Naive thymus-derived CD8-positive, alpha-beta T cell (primary cell): ENCODE results near the gene SCAMP1. TPM values are rescaled to one million over a fixed set of nuclear protein-coding genes. Genes with fewer than 3 reads are reported as not detected.

Experiments used
- ATAC-seq, 2 donors: fragments of 150-1000 bp; cut with Tn5 transposase in 1 of 2; sonication (Bioruptor Pico), chemical (Tn5 transposase) in 1 of 2; 1 replicate in 1 of 2; 2 replicates in 1 of 2; pipeline ENCODE4 v1.10.0; 2021; ENCODE audit warnings: mild to moderate bottlenecking in 2 of 2, moderate library complexity in 2 of 2
- POLR2A ChIA-PET: fragments of 350-600 bp; sonication (Branson Sonifier 250); formaldehyde crosslinking; loops from one replicate; lab custom pipeline; 2021; ENCODE audit warnings: antibody characterized with exemption; lab: Charles Lee
- DNase-seq, 10 donors: peaks; one replicate each; pipeline versions ENCODE4 v3.0.0 to v3.0.0-alpha.2; 2020 to 2022
- H3K27ac Mint-ChIP-seq, 10 donors: one replicate each; pipeline ENCODE4 v1.8.0; 2020 to 2022; ENCODE audit warnings: mild to moderate bottlenecking in 10 of 10, mixed read lengths in 10 of 10, moderate library complexity in 4 of 10, inconsistent platforms in 1 of 10
- H3K27me3 Mint-ChIP-seq, 5 donors: one replicate each; pipeline ENCODE4 v1.8.0; 2021 to 2022; ENCODE audit warnings: mixed read lengths in 5 of 5
- H3K36me3 Mint-ChIP-seq, 3 donors: one replicate each; pipeline ENCODE4 v1.8.0; 2020 to 2022; ENCODE audit warnings: mixed read lengths in 3 of 3, mild to moderate bottlenecking in 2 of 3, inconsistent platforms in 1 of 3
- H3K4me1 Mint-ChIP-seq, 4 donors: one replicate each; pipeline ENCODE4 v1.8.0; 2021 to 2022; ENCODE audit warnings: mixed read lengths in 4 of 4
- H3K4me3 Mint-ChIP-seq, 10 donors: one replicate each; pipeline ENCODE4 v1.8.0; 2020 to 2022; ENCODE audit warnings: mild to moderate bottlenecking in 10 of 10, mixed read lengths in 10 of 10, moderate library complexity in 6 of 10, inconsistent platforms in 1 of 10
- H3K9me3 Mint-ChIP-seq, 9 donors: one replicate each; pipeline ENCODE4 v1.8.0; 2020 to 2022; ENCODE audit warnings: mixed read lengths in 9 of 9, mild to moderate bottlenecking in 3 of 9, inconsistent platforms in 1 of 9, moderate library complexity in 1 of 9
- polyA plus RNA-seq, 3 donors: library from polyadenylated mRNA; unstranded; fragments of 300-500 nt; fragmentation: Illumina TruSeq; gene quantifications; one replicate each; pipeline ENCODE4 v1.2.3, GENCODE V29; 2021
- total RNA-seq, 8 experiments: library from RNA in 2 of 8; stranded (reverse) in 2 of 8; gene quantifications; one replicate each; pipeline ENCODE4 v1.2.3 and lab custom pipeline; 2021 to 2026

Gene SCAMP1
- total and polyA plus RNA-seq, 5 experiments from 2014 or later, result 22.0 to 29.3 (median 26.4) TPM

DNA sequence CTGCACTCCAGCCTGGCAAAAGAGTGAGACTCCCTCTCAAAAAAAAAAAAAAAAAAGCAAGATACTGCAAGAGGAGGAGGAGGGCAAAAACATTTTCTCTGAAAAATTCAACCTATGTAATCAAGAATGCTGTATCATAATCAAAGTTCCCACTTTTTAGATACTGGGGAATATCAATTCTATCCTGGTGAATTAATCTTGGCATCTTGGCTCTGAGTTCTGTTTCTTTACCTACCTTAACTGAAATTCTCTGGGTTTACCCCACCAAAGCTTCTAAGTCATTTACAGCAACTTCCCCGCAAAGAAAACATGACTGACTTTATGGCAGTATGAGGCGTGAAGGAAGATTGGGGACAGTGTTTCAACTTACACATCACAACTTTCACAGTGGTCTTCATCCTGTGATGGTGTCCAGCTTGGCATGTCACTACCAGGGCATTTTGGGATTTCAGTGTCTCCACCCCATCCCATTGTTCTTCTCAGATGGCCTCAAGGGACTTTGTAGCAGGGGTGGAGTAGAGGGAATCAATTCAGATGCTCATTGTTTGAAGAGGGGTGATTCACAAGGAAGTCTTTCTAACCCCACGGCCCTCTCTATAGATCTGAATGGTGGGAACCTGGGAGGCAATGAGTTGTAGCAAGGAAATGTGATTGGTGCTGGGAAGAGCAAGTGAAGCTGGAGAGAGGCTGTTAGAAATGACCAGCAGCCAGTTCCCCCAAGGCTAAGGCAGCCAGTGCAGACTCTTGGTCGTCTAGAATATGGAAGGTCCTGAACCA is 130.5 kb downstream of the SCAMP1 start:
- Mint-ChIP-seq H3K4me1 (peaks cover 0 to 2% (median 1%) of the 10 kb centered on the region in 4 donors), H3K27me3 (peaks cover 0 to under 1% (median 0%) of the 10 kb centered on the region in 5 donors), H3K4me3 (no peak overlapping the region), H3K9me3 (no peaks in the 10 kb centered on the region), H3K27ac (peak overlapping the region in 1 of 10 donors; percentile 82), H3K36me3 (peaks cover 0 to 20% (median 9%) of the 10 kb centered on the region in 3 donors)
- ATAC-seq (no peak), DNase-seq (no peak)
- POLR2A ChIA-PET, result interaction anchor here (0.7 kb wide), 1 partner anchor 1024 kb away, joined by 3 read pairs; no protein-coding TSS in a partner anchor

DNA sequence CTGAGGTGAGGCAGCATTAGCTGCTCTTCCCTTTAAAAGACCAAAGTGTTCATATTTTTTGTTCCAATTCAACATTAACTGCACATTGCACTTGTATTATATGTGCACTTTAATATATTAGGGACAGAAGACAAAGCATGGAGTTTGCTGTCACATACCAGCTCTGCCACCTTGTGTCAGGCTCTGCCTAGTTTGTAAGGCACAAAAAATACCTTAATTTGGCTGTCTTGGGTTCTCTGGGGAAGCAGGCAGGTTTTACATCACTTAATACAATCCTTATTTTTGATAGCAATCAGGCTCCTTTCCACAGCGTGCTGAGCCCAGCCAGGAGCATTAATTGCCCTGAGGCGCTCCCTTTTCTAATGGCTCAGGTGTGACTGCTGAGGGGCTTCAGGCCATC is 131.8 kb downstream of the SCAMP1 start:
- no peak for ATAC-seq
- Mint-ChIP-seq H3K4me1 (peaks cover 0 to 2% (median 1%) of the 10 kb centered on the region in 4 donors), H3K4me3 (no peak overlapping the region), H3K36me3 (peaks cover 0 to 18% (median 9%) of the 10 kb centered on the region in 3 donors), H3K9me3 (no peaks in the 10 kb centered on the region), H3K27ac (no peak overlapping the region), H3K27me3 (peaks cover 0 to 14% (median 7%) of the 10 kb centered on the region in 5 donors)
- no peak for DNase-seq
- POLR2A ChIA-PET, result no interaction called here

DNA sequence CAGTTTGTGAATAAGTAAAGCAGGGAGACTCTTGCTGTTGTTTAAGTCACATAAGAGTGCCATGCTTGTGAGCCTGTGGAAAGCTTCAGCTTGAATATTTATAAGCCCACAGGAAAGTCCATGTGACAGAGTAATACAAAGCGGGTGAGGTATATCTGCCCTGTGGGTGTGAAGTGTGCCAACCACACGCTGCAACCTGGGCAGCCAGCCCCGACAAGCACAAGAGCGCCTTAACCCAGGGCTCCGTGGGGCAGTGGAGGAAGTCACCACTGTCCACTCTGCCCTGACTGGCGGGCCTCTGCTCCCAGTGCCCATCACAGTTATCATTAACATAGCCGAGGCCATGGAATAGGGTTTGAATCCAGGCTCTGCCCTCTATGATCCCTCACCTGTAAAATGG is 132.2 kb downstream of the SCAMP1 start:
- Mint-ChIP-seq H3K4me3 (no peak overlapping the region), H3K27me3 (peaks cover 0 to 18% (median 9%) of the 10 kb centered on the region in 5 donors), H3K4me1 (peaks cover 0 to 3% (median 1%) of the 10 kb centered on the region in 4 donors), H3K9me3 (no peaks in the 10 kb centered on the region), H3K27ac (no peak overlapping the region), H3K36me3 (peaks cover 0 to 15% (median 6%) of the 10 kb centered on the region in 3 donors)
- no peak for DNase-seq
- POLR2A ChIA-PET, result no interaction called here
- ATAC-seq, result no peak

DNA sequence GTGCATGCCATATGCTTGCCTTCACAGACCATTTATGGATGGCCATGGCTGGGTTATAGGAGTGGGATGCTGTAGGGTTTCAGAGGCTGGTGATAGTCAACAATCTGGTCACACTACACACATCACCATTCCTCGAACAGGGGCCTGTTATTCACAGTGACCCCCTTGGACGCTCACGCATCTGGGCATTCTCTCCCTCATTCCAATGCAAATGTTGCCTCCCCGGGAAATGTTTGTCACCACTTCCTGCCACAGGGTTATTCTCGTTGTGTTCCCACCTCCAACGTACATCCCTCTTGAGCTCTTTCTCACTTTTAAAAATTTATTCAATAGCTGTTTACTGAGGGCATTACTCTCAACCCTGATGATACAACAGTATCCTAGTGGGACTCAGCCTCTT is 135.4 kb downstream of the SCAMP1 start:
- H3K9me3 Mint-ChIP-seq, result no peaks in the 10 kb centered on the region
- H3K36me3 Mint-ChIP-seq, result no peaks in the 10 kb centered on the region
- H3K27me3 Mint-ChIP-seq, result peaks cover 25 to 50% (median 36%) of the 10 kb centered on the region in 5 donors
- H3K4me3 Mint-ChIP-seq, result no peak overlapping the region
- POLR2A ChIA-PET, result no interaction called here
- DNase-seq (no peak), ATAC-seq (no peak)
- H3K27ac Mint-ChIP-seq, result no peak overlapping the region
- peaks cover 0 to 12% (median 1%) of the 10 kb centered on the region in 4 donors for H3K4me1 Mint-ChIP-seq

DNA sequence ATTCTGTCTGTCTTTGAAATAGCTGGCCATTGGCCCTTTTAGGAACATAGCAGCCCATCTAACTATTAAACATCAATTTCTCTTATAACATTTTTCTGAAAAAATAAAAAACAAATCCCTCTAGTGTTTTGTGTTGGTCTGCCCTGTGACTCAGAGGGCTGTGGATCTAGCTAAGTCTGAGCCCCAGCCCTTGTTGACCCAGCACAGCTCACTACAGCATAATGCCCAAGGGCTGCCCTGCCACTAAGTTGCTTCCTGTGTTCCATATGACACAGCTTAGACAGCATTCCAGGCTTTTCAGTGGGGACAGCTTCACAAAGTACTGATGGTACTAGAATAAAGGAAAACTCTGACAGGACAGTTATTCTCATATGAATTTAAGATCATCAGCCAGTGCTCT is 136.0 kb downstream of the SCAMP1 start:
- peak overlapping the region in 1 of 10 donors; percentile 31 for H3K27ac Mint-ChIP-seq
- no peak for DNase-seq
- H3K9me3 Mint-ChIP-seq, result no peaks in the 10 kb centered on the region

DNA sequence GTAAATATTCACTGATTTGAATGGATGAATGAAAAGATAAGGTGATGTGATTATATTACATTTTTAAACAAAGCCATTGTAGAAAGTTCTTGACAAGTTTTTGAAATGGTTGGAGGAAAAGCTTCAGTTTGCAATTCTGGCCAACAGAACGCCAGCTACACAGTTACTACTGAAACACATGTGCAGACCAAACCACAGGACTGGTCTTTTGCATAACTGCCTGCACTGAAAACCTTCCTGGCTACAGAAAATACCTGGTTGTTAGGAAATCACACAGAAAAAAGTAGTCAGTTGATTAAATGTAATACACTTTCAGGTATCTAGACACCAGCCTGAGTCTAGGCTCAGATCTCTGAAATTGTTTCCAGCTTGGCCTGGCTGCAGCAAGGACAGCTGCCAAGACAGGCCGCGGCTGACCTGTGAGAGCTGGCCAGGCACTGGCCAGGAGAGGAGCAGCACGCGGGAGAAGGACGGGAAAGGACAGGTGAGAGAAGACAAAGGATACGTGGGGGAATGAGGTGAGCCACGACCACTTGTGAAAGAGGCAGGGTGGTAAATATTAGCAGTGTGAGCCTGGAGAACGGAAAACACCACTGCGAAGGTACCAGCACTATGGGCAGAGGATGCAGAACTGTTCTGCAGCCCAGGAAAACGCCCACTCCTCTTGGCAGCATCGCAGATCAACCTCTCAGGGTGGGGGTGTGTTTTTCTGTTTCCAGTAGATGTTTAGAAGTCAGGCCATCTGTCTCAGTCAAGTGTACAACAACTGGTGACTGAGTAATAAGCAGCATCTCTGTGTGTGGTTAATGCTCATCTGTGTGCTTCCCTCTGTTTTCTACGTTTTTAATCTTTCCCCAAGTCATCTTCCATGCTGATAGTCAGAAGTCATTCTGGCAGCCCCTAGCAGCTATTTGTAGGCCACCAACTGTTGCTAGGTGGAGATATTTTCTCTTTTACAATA is 137.4 kb downstream of the SCAMP1 start:
- Mint-ChIP-seq H3K4me3 (no peak overlapping the region), H3K9me3 (no peaks in the 10 kb centered on the region), H3K36me3 (no peaks in the 10 kb centered on the region), H3K27me3 (peaks cover 35 to 66% (median 47%) of the 10 kb centered on the region in 5 donors), H3K27ac (peak overlapping the region in 1 of 10 donors; percentile 64), H3K4me1 (peaks cover 0 to 18% (median 0%) of the 10 kb centered on the region in 4 donors)
- DNase-seq (no peak), ATAC-seq (no peak)
- POLR2A ChIA-PET, result interaction anchor here (0.6 kb wide), 1 partner anchor 821 kb away, joined by 3 read pairs; no protein-coding TSS in a partner anchor

More for the DNA sequence above, 136.0 kb downstream of the SCAMP1 start:
- Mint-ChIP-seq H3K36me3 (no peaks in the 10 kb centered on the region), H3K4me3 (no peak overlapping the region), H3K27me3 (peaks cover 28 to 56% (median 39%) of the 10 kb centered on the region in 5 donors), H3K4me1 (peaks cover 0 to 12% (median 0%) of the 10 kb centered on the region in 4 donors)
- POLR2A ChIA-PET, result no interaction called here
- ATAC-seq, result no peak

DNA sequence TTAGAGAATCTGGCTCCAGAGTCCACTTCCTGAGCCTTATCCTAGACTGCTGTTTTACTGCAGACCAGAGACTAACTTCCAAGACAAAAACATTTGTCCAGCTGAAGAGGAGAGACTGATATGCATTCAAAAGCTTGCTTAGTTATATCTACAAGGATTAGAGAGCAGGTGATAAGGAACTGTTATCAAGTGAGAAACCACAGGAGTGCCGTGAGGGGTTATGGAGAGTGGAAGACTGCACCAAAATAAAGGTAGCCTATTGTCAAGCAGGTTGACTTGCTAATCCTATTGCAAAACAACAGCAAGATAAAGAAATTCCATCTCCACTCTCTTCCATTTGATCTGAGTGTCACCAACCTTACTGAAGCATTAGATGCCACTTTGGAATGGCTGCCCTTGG is 139.1 kb downstream of the SCAMP1 start:
- peaks cover 38 to 79% (median 51%) of the 10 kb centered on the region in 5 donors for H3K27me3 Mint-ChIP-seq
- no peak for ATAC-seq

DNA sequence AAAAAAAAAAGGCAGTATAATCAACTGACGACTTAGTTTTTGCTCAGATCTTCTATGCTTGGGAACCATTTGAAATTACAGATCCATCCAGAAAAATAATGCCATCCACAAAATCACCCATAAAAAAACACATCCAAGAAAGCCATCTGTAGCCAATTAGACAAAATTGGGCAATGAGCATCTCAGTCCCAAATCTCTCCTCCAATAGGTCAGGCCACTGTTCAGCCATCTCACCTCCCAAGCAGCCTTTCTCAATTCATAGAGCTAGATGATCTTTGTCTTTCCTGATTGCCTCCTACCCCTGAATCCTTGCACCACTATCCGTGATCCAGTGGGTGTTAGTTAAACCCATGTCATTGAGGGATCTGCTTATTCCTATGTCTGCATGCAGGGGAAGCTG is 139.6 kb downstream of the SCAMP1 start:
- H3K27ac Mint-ChIP-seq, result no peak overlapping the region
- POLR2A ChIA-PET, result no interaction called here
- no peak for DNase-seq
- no peaks in the 10 kb centered on the region for H3K9me3 Mint-ChIP-seq
- H3K4me3 Mint-ChIP-seq, result no peak overlapping the region
- H3K27me3 Mint-ChIP-seq, result peaks cover 38 to 84% (median 56%) of the 10 kb centered on the region in 5 donors
- peaks cover 0 to 18% (median 0%) of the 10 kb centered on the region in 4 donors for H3K4me1 Mint-ChIP-seq
- ATAC-seq, result no peak
- H3K36me3 Mint-ChIP-seq, result no peaks in the 10 kb centered on the region

More for the DNA sequence above, 139.1 kb downstream of the SCAMP1 start:
- POLR2A ChIA-PET, result no interaction called here
- Mint-ChIP-seq H3K9me3 (no peaks in the 10 kb centered on the region), H3K27ac (no peak overlapping the region), H3K4me1 (peaks cover 0 to 18% (median 0%) of the 10 kb centered on the region in 4 donors), H3K4me3 (peak overlapping the region in 1 of 10 donors; percentile 6), H3K36me3 (no peaks in the 10 kb centered on the region)
- DNase-seq, result no peak

DNA sequence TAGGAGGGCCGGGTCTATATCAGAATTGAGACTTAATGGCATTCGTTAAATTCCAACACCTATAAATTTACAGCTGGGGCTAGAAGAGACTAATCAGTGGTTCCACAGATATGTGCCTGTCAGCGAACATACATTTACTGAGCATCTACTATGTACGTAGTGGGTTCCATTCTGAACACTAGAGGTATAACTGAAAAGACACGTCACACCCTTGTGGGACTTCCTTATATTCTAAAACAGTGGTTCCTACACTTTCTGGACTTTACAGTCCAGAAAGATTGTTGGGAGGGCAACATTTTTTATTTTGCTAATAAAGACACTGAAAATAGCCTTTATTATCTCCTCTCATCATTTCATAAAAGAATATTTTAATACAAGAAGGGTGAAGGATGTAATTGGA is 140.5 kb downstream of the SCAMP1 start:
- DNase-seq (no peak), ATAC-seq (no peak)
- no peak overlapping the region for H3K4me3 Mint-ChIP-seq
- H3K27ac Mint-ChIP-seq, result no peak overlapping the region
- H3K4me1 Mint-ChIP-seq, result peaks cover 0 to 16% (median 0%) of the 10 kb centered on the region in 4 donors
- H3K9me3 Mint-ChIP-seq, result no peaks in the 10 kb centered on the region
- H3K27me3 Mint-ChIP-seq, result peaks cover 38 to 89% (median 59%) of the 10 kb centered on the region in 5 donors
- POLR2A ChIA-PET, result no interaction called here
- no peaks in the 10 kb centered on the region for H3K36me3 Mint-ChIP-seq

DNA sequence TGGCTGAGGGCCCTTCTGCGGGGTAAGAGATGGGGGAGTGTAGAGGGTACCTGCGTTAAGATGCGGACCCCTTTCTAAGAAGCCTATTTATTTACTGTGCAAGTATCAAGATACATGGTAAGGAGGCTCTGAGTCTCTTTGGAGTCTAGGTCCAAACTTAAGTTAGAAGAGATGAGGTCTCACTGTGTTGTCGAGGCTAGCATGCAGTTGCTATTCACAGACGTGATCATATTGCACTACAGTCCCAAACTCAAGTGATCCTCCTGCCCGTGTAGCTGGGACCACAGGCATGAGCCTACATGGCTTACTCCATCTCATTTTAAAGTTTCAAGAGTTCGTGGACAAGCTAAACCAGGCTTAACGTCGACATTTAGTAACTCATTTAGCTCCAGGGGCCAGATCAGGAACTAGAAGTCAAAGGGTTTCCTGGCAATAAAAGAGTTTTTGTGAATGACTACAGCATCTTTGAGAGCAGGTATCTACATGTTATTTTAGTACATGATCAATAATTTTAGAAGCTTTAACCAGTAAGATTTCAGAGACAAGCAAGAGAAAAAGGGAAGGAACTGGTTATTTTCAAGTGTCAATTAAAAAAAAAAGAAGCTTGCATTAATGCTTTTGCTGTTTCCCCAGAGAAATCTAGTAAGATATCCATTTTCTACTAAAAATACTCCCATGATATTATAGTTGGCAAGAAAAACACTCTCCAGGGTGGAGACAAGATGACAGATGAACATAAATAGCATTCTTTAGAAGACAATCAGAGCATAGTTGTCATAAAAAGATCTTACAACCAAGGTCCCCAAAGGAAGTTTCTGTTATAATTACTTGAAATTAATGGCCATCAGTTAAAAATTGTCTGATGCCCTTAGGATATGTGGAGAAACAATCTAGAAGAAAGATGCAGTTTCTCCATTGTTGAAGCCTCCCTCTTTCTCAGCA is 141.3 kb downstream of the SCAMP1 start:
- Mint-ChIP-seq H3K4me3 (no peak overlapping the region), H3K27me3 (peaks cover 41 to 88% (median 62%) of the 10 kb centered on the region in 5 donors), H3K9me3 (no peaks in the 10 kb centered on the region), H3K27ac (peak overlapping the region in 1 of 10 donors; percentile 1), H3K36me3 (no peaks in the 10 kb centered on the region), H3K4me1 (peaks cover 0 to 16% (median 0%) of the 10 kb centered on the region in 4 donors)
- ATAC-seq, result no peak
- DNase-seq, result no peak
- POLR2A ChIA-PET, result no interaction called here

DNA sequence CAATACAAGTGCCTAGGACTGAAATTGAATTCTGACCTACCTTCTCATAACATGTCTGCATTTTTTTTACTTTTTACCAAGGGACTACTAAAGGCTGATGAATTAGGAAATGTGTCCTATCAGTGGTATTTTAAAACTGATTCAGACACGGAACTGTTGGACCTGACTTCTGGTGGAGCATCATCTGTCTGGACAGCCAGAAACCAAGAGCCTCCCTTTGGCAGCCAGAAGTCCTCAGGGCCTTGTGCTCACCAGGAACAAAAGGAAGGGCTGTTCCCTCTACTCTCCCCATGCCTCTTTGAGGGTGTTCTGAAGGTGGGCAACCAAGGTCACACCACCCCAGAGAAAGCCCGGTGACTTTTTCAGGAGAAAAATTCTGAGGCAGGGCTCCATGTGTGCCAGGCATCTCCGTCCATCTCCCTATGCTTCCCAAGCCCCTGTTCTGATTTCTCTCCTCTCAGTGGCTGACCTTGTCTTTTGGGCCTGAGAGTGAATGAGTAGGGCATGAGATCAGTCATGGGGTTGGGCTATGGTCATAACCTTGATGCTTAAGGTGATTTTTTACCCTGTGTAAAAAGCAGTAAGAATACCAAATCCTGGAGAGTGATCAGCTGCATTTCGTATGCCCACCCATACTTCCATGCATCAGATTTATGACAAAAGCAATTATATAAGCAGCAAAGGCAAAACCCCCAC is 143.7 kb downstream of the SCAMP1 start:
- ATAC-seq, result no peak
- H3K27ac Mint-ChIP-seq, result peak overlapping the region in 1 of 10 donors; percentile 11
- H3K4me3 Mint-ChIP-seq, result no peak overlapping the region
- POLR2A ChIA-PET, result no interaction called here
- peaks cover 43 to 88% (median 52%) of the 10 kb centered on the region in 5 donors for H3K27me3 Mint-ChIP-seq
- H3K4me1 Mint-ChIP-seq, result peaks cover 2 to 11% (median 3%) of the 10 kb centered on the region in 4 donors
- H3K36me3 Mint-ChIP-seq, result no peaks in the 10 kb centered on the region
- DNase-seq, result no peak
- no peaks in the 10 kb centered on the region for H3K9me3 Mint-ChIP-seq
